GM18907 (cell line): ENCODE results near the gene MDM4.
"Not testable (repeated sequence)": the region's sequence is repeated elsewhere in the genome, so short reads cannot be mapped to it uniquely, and the experiment has no call there.

Source experiments
- ATAC-seq: cut with Tn5 transposase; IDR thresholded peaks from one replicate; pipeline ENCODE4 v1.9.1; 2021; ENCODE audit warnings: mild to moderate bottlenecking, moderate library complexity; ENCODE audit not compliant: unreplicated experiment

Gene MDM4

GRCh38 chr1:204513117-204513716 is 3.0 kb upstream of the MDM4 start:
- peak; percentile 41 for ATAC-seq

GRCh38 chr1:204514828-204515227 is 1.4 kb upstream of the MDM4 start:
- no peak for ATAC-seq

DNA sequence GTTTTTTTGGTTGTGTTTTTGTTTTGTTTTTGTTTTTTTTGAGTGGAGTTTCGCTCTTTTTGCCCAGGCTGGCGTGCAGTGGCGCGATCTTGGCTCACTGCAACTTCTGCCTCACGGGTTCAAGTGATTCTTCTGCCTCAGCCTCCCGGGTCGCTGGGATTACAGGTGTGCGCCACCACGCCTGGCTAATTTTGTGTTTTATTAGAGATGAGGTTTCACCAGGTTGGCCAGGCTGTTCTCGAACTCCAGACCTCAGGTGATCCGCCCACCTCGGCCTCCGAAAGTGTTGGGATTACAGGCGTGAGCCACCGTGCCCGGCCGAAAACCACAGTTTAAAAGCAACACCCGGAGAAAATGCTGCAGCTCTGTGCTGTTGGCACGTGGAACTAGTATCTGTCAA is 1.2 kb downstream of the MDM4 start:
- not testable (repeated sequence) for ATAC-seq

GRCh38 chr1:204520834-204521709 is 4.9 kb downstream of the MDM4 start:
- ATAC-seq, result peak; percentile 41

DNA sequence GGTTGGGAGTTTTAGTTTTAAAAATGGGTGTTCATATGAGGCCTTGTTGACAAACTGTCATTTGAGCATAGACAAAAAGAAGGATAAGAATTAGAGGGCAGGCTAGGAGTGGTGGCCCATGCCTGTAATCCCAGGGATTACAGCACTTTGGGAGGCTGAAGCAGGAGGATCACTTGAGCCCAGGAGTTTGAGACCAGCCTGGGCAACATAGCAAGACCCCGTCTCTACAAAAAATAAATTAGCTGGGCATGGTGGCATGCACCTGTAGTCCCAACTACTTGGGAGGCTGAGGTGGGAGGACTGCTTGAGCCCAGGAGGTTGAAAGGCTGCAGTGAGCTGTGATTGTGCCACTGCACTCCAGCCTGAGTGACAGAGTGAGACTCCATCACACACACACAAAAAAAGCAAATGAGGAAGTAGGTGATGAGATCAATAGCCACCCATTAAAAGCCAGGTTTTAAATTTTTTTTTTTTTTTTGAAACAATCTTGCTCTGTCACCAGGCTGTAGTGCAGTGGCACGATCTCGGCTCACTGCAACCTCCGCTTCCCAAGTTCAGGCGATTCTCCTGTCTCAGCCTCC is 5.8 kb downstream of the MDM4 start:
- not testable (repeated sequence) for ATAC-seq

DNA sequence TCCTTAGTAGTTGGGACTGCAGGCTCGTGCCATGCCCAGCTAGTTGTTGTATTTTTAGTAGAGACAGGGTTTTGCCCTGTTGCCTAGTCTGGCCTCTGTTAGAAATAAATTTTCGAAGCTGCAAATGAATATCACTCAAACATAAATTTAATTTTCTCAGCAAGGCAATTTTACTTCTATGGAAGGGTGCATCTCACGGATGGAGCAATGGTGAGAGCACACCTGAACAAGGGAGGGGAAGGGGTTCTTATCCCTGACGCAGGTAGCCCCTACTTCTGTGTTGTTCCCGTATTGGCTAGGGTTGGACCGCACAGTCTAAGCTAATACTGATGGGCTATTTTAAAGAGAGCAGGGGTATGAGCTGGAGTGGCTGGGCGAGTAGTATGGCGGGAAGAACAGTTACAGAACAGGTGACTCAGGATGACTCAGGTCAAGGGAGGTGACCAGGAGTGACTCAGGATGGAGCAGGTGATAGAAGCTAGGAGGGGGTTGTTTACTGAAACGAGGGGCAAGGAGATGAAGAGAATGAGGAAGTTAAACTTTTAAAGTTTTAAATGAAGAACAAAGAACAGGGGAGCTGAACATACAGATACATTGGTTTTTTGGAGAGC is 7.5 kb downstream of the MDM4 start:
- no peak for ATAC-seq

- peak; percentile 43 for ATAC-seq
Measured at GRCh38 chr1:204524986-204525385, 8.8 kb downstream of the MDM4 start.

DNA sequence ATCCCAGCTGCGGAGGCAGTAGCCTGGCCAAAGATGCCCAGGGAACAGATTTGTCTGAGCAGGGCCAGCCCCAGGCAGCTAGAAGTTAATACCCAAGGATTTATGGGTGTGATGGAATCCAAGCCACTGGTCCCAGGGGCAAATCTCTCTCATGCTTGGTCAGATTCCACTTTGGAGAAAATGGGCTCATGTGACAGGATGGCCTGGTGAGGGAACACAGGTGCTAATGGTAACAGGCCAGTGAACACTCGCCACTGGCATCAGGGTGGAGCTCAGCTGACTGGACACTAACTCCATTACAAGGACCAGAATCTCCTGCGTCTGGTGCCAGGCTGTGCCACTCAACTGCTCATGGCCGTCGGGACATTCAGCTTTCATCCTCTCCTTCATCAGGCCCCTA is 12.0 kb downstream of the MDM4 start:
- no peak for ATAC-seq

DNA sequence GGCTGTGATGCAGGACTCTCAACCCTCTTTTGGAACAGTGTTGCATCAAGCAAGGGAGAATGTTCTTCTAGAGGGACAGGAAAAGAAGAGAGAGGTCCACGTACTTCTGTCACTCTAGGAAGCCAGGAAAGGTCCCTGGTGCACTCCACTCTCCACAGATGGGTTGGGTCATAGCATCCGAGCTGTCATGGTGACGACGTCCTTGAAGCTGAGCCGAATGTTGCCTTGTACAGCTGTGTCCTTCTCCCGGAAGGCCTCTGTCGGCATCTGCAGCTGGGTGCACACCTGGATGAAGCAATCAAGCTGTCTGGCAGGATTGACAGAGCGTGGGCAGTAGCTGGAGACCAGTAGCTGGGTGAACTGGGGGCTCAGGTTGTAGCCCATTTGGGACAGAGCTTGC is 12.5 kb downstream of the MDM4 start:
- no peak for ATAC-seq

GRCh38 chr1:204529371-204529895 is 13.2 kb downstream of the MDM4 start:
- ATAC-seq, result no peak

DNA sequence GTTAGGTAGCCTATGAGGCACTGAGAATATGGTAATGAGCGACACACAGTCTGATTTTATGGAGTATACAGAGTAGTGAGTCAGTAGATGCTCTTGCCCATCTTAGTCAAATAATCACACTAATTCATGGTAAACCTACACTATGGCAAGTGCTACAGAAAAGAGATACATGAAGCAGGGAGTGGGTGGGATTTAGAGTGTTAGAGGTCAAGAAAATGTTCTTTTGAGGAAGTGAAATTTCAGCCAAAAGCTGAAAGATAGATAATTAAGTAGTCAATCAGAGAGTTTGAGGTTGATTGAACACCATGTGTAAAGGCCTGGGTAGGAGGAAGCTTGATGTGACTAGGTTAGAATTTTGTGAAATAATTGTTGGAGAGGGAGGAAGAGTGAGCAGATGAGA is 14.7 kb downstream of the MDM4 start:
- ATAC-seq, result peak; percentile 84

GRCh38 chr1:204532832-204533231 is 16.6 kb downstream of the MDM4 start:
- ATAC-seq, result no peak

DNA sequence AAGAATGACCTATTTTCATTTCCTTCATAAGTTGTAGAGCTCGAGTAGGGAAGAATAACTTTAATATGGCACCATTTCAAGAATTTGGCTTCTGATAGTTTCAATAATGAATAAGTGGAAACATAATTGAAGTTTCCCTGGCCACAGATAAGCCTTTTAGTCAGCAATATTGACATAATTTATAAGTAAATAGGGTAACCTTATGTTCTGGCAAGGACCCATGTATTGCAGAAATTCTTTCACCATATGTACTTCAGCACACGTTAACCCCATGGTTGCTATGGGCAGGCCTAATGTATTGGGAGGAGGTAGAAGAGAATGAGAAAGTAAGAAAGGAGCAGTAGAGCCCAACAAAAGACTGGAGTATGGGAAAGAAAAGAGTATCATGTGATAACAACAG is 25.4 kb downstream of the MDM4 start:
- no peak for ATAC-seq

DNA sequence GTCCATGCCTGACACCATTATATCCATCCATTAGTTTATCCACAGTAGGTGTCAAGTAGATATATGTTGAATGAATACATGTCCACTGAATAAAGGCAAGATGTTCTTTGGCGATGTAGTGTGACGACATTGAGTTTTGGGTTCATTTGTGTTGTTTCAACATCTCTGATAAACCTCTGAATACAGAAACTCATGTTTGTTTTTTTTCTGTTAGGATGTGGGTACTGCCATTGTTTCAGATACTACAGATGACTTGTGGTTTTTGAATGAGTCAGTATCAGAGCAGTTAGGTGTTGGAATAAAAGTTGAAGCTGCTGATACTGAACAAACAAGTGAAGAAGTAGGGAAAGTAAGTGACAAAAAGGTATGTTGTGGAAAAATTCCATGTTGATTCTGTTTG is 28.1 kb downstream of the MDM4 start:
- no peak for ATAC-seq

- ATAC-seq, result no peak
Measured at GRCh38 chr1:204545202-204545601, 29.0 kb downstream of the MDM4 start.

DNA sequence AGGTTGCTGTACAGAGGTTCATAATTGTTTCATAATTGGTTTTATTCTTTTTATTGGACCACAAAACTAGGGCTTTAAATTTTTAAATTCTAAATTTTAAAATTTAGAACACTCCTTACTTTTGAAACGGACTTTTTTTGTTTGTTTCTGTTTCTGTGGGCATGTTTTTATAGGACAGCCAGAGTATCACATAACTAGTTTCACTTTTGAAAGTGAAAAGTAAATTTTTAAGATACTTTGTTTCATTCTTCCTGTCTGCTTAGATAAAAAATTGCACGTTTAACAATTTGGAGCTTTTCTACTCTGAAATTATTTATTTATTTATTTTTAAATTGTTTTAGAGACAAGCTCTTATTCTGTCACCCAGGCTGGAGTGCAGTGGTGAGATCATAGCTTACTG is 29.7 kb downstream of the MDM4 start:
- ATAC-seq, result no peak

DNA sequence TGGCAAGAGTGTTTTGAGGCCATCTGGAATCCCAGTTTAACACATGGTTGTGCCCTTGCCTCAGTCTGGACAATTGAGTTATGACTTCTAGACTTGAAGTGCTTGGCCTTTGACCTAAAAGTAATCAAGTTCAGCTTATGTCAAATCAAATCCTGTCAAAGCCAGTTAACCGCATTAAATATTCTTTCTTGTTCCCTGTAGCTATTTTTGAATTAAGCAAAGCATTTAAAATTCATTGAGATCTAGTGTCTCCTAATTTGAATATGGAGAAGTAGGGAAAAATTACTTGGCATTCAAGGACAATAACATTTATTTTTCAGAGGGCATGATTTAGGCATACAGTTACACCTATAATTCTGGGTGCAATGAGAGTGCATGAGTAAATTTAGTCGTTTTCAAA is 32.1 kb downstream of the MDM4 start:
- ATAC-seq, result no peak

DNA sequence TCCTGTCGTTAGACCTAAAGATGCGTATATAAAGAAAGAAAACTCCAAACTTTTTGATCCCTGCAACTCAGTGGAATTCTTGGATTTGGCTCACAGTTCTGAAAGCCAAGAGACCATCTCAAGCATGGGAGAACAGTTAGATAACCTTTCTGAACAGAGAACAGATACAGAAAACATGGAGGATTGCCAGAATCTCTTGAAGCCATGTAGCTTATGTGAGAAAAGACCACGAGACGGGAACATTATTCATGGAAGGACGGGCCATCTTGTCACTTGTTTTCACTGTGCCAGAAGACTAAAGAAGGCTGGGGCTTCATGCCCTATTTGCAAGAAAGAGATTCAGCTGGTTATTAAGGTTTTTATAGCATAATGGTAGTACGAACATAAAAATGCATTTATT is 33.1 kb downstream of the MDM4 start:
- ATAC-seq, result no peak

DNA sequence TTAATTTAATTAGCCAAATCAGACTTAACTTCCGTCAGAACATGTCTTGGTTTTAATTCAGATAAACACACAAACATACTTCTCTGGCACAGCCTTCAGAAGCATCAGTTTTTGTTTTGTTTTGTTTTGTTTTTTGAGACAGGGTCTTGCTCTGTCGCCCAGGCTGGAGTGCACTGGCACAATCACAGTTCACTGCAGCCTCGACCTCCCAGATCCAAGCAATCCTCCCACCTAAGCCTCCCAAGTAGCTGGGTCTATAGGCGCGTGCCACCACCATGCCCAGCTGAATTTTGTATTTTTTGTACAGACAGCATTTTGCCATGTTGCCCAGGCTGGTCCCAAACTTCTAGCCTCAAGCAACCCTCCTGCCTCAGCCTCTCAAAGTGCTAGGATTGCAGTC is 34.7 kb downstream of the MDM4 start:
- no peak for ATAC-seq

DNA sequence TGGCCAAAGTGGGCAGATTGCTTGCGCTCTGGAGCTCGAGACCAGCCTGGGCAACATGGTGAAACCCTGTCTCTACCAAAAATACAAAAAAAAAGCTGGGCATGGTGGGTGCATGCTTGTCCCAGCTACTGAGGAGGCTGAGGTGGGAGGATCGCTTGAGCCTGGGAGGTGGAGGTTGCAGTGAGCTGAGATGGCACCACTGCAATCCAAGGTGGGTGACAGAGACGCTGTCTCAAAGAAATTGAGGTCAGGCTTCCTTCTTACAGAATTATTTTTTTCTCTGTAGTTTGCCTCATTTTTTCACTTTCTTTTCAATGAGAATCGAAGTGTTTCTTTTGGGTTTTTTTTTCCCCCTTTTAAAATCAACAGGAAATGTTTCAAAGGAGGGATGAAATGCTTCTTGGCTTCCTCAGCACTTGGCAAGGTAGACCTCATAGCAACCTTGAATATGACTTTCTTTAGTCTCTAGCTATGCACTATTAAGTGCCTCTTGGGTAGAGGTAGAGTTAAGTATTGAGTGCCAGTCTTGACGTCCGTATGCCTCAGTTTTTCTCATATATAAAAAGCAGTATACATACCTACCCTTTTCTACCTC is 40.3 kb downstream of the MDM4 start:
- no peak for ATAC-seq

DNA sequence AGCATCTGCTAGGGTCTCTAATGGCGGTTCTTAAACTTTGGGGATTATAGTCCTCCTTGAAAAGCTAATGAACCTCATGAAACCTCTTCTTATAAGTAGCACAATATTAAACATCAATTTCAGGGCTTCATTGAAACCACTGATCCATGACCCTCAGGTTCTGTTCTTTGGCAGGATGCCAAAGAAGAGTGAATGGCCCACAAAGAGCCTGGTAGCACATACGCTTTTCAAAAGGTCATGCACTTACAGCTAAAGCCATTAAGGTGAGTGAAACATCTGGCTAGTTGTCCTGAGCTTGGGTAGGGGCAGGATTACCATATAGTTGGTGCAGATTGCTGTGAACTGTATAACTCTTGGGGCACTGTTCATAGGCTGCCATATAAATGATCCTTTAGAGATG is 42.3 kb downstream of the MDM4 start:
- no peak for ATAC-seq
